ENCODE data around the gene BBS9. TPM values are rescaled to one million over a fixed set of nuclear protein-coding genes. Genes with fewer than 3 reads are reported as not detected.

BBS9 gene
- total RNA-seq, 4 donors from 2014 or later, result 22.0 to 72.5 (median 35.9) TPM

GRCh38 chr7:33530664-33531063 is 401.3 kb downstream of the BBS9 start:
- H3K4me1 ChIP-seq, result no peaks in the 10 kb centered on the region
- H3K27ac ChIP-seq, result no peak overlapping the region
- no peaks in the 10 kb centered on the region for H3K27me3 ChIP-seq

GRCh38 chr7:33531888-33532287 is 402.5 kb downstream of the BBS9 start:
- no peak overlapping the region for H3K4me3 ChIP-seq
- H3K36me3 ChIP-seq, result peaks cover 0 to 18% (median 0%) of the 10 kb centered on the region in 3 donors
- H3K27me3 ChIP-seq, result no peaks in the 10 kb centered on the region
- H3K27ac ChIP-seq, result no peak overlapping the region
- no peak for TF ChIP-seq EP300 (IDR thresholded peaks at IDR 0.05)
- TF ChIP-seq CTCF (IDR thresholded peaks at IDR 0.05), result no peak
- TF ChIP-seq POLR2A (IDR thresholded peaks at IDR 0.05), result no peak
- WGBS, 2 donors, result 94 to 96% methylated on average over 4 of the region's 4 CpGs
- no peaks in the 10 kb centered on the region for H3K9me3 ChIP-seq
- H3K4me1 ChIP-seq, result no peaks in the 10 kb centered on the region
- DNase-seq (ENCODE audit: low spot score in 2 of 2), result no peak

More at GRCh38 chr7:33530664-33531063, 401.3 kb downstream of the BBS9 start:
- WGBS, 2 donors, result 83 to 93% methylated on average over 1 of the region's 1 CpG
- no peak for TF ChIP-seq POLR2A (IDR thresholded peaks at IDR 0.05)
- TF ChIP-seq CTCF (IDR thresholded peaks at IDR 0.05), result no peak
- TF ChIP-seq EP300 (IDR thresholded peaks at IDR 0.05), result no peak
- no peak for DNase-seq (ENCODE audit: low spot score in 2 of 2)
- Histone ChIP-seq H3K9me3 (no peaks in the 10 kb centered on the region), H3K36me3 (peaks cover 0 to 18% (median 0%) of the 10 kb centered on the region in 3 donors), H3K4me3 (no peak overlapping the region)

GRCh38 chr7:33534833-33535232 is 405.5 kb downstream of the BBS9 start:
- WGBS, 2 donors, result 71 to 73% methylated on average over 1 of the region's 1 CpG
- H3K36me3 ChIP-seq, result peaks cover 0 to 18% (median 0%) of the 10 kb centered on the region in 3 donors
- H3K9me3 ChIP-seq, result no peaks in the 10 kb centered on the region
- DNase-seq (ENCODE audit: low spot score in 2 of 2), result no peak
- peaks cover 0 to 3% (median 0%) of the 10 kb centered on the region in 4 donors for H3K4me1 ChIP-seq
- H3K4me3 ChIP-seq, result no peak overlapping the region
- TF ChIP-seq CTCF (IDR thresholded peaks at IDR 0.05) (no peak), POLR2A (IDR thresholded peaks at IDR 0.05) (no peak), EP300 (IDR thresholded peaks at IDR 0.05) (no peak)
- no peaks in the 10 kb centered on the region for H3K27me3 ChIP-seq
- no peak overlapping the region for H3K27ac ChIP-seq

- no peaks in the 10 kb centered on the region for H3K27me3 ChIP-seq
- peaks cover 0 to 3% (median 0%) of the 10 kb centered on the region in 4 donors for H3K4me1 ChIP-seq
- WGBS, 2 donors, result 74 to 82% methylated on average over 7 of the region's 7 CpGs
- H3K27ac ChIP-seq, result no peak overlapping the region
- H3K9me3 ChIP-seq, result no peaks in the 10 kb centered on the region
- DNase-seq (ENCODE audit: low spot score in 2 of 2), result no peak
- H3K4me3 ChIP-seq, result no peak overlapping the region
- TF ChIP-seq POLR2A (IDR thresholded peaks at IDR 0.05), result no peak
- TF ChIP-seq CTCF (IDR thresholded peaks at IDR 0.05), result no peak
- no peak for TF ChIP-seq EP300 (IDR thresholded peaks at IDR 0.05)
- H3K36me3 ChIP-seq, result peaks cover 0 to 18% (median 0%) of the 10 kb centered on the region in 3 donors
Measured at GRCh38 chr7:33535989-33536388, 406.6 kb downstream of the BBS9 start.

- DNase-seq (ENCODE audit: low spot score in 2 of 2), result no peak
- WGBS, 2 donors, result 50 to 51% methylated on average over 3 to 4 of the region's 4 CpGs
Measured at GRCh38 chr7:33536398-33537103, 407.2 kb downstream of the BBS9 start.

More at GRCh38 chr7:33536398-33537103, 407.2 kb downstream of the BBS9 start:
- Histone ChIP-seq H3K27ac (no peak overlapping the region), H3K4me3 (no peak overlapping the region), H3K27me3 (no peaks in the 10 kb centered on the region), H3K4me1 (peaks cover 0 to 3% (median 0%) of the 10 kb centered on the region in 4 donors), H3K36me3 (peaks cover 0 to 18% (median 0%) of the 10 kb centered on the region in 3 donors), H3K9me3 (no peaks in the 10 kb centered on the region)
- TF ChIP-seq POLR2A (IDR thresholded peaks at IDR 0.05), result no peak
- no peak for TF ChIP-seq CTCF (IDR thresholded peaks at IDR 0.05)
- TF ChIP-seq EP300 (IDR thresholded peaks at IDR 0.05), result no peak

Measured in tibial nerve (tissue), 4 donors.